ENCODE measurements around the gene PDIA3. TPM values are rescaled to one million over a fixed set of nuclear protein-coding genes. Genes with fewer than 3 reads are reported as not detected.

Gene PDIA3
- 254 to 351 TPM (median 338 TPM) in 5 replicates for total RNA-seq (2022; extraction: Qiagen RNA extraction)

DNA sequence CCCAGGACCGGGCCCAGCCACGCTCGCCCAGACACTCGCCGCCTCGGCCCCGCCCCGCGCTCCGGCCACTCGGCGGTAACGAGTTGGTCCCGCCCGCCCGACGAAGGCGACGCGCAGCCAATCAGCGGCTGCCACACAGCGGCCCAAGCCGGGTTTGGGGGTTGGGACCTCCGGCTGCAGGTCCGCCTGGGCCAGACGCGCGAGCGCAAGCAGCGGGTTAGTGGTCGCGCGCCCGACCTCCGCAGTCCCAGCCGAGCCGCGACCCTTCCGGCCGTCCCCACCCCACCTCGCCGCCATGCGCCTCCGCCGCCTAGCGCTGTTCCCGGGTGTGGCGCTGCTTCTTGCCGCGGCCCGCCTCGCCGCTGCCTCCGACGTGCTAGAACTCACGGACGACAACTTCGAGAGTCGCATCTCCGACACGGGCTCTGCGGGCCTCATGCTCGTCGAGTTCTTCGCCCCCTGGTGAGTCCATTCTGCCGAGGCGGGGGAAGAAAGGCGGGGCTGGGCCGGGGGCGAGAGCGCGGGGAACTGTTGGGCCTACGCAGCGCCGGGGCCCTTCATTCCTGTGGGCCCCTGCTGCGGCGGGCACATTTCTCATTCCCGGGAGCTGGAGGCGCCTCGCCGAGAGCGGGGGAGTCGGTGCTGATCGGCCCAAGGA is at the start of gene PDIA3:
Gene PDIA3 (plus strand): TSS at position 194 of the 658 bp plus-strand sequence. CDS start 102 bp downstream, at position 296.

DNA sequence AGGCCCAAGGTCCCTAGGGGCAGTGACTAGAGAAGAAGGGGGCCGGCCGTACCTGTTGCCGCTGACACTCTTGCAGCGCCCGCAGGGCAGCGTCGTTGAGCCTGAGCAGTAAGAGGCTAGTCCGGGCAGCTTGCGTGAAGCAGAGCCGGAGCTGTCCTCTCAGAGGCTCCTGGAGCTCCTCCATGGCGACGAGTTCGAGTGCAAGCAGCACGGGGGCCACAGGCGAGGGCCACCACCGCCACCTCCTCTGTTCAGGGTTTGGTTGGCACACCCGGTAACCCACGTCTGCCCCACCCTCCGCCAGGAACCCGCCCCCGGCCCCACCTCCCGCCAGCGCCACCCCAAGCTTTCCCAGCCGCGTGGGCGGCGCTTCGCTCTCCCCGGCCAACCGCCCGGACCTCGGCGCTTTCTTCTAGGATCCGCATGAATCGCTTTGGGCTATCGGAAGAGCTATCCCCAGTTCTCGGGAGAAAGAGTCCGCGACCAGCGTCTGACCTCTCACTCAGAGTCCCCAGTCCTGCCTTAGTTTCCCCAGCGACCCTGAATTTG is 30.6 kb downstream of the PDIA3 start, which contains the start of gene ELL3:
Gene ELL3 (minus strand): TSS at position 249 of the 549 bp plus-strand sequence. CDS start 65 bp downstream, at position 184.

DNA sequence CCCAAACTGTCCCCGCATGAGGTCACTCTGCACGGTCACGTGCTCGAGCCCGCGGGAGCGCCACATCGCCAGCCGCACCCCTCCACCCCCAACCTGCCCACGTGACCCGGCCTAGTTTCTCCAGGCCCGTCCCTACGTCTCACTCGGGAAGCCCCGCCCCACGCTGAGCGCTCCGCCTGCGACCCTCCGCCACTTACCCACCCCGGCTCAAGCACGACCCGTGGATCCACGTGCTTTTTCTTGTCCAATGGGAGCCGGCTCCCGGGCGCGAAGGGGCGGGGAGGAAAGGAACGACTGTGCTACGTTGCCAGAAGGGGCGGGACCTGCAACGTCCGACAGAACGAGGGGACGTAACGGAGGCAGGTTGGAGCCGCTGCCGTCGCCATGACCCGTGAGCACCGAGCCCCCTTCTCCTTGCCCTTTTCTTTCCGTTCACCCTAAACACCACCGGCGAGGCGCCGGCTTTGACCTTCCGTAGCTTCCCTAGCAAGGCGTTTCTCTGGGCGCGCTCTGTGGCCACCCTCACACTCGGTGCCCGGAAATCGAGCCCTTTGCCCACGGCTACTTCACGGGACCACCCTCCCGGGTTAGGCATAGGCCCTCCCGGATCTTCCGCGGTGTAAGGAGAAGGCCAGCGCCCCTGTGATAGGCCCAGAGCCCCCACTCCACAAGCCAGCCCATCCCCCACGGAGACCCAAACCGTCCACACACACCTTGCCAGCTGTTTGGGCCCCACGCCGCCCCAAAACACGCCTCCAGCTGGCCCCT is 45.9 kb downstream of the PDIA3 start, which contains the start of gene SERF2:
Gene SERF2 (plus strand): TSS at position 328 of the 768 bp plus-strand sequence. CDS start 57 bp downstream, at position 385.

DNA sequence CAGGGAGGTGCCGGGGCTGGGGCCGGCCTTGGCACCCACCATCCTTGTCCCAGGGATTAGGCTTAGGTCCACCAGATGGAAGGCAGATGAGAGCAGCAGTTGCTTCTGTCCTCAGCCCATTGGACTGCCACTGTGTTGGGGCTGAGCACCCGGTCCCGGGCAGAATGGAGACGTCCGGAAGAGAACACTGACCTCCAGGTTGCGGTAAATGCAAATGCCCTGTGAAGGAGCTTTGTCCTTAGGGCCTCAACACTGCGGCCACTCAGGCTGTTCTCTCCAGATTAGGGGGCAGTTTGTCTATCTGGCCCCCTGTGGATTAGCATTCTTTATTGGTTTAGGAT is 53.7 kb downstream of the PDIA3 start, which contains the start of gene SERINC4:
Gene SERINC4 (minus strand): TSS at position 276 of the 341 bp plus-strand sequence. CDS start 234 bp downstream, at position 42.

DNA sequence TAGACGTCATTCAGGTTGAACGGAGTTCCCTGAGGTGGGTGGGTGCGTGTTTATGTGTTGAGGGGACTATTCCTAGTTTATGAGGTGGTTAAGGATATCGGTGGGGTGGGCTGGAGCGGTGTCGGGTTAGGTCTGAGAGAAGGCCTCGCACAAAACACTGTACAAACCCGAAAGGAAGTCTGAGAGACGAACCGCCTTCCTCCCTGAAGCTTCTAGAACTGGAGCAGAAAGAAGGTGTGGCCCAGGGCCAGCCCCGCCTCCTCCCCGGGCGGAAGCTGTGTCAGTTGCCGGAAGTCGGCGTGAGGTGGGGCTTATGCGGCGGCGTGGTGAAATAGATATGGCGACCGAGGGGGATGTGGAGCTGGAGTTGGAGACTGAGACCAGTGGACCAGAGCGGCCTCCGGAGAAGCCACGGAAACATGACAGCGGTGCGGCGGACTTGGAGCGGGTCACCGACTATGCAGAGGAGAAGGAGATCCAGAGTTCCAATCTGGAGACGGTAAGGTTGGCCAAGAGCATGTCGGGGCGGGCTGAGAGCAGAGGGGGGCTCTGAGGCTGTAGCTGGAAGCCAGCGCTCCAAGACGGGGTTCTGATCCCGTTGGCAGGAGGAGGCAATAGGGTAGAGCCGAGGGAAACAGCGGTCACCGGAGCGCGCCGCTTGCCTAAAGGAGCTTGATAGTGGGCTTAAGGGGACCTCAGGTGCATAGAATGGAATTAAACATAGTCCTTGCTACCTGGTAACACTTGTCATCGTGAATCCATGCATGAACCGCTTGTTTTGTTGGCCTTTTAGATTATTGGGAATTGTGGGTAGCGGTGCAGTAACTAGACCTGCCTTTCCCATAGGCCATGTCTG is 54.3 kb downstream of the PDIA3 start, which contains the start of gene HYPK:
Gene HYPK (plus strand): TSS at position 314 of the 856 bp plus-strand sequence. CDS start 24 bp downstream, at position 338.

Other genes starting within 250 kb of the PDIA3 start
- gene MAP1A, start 228.8 kb upstream of the PDIA3 start, total RNA-seq (2022; extraction: Qiagen RNA extraction) = 0.45 to 0.63 TPM (median 0.50 TPM) in 5 replicates
- 4.2 to 7.1 TPM (median 4.7 TPM) in 5 replicates for gene PPIP5K1, start 156.2 kb upstream of the PDIA3 start, total RNA-seq (2022; extraction: Qiagen RNA extraction)
- gene CKMT1B, start 152.4 kb upstream of the PDIA3 start, total RNA-seq (2022; extraction: Qiagen RNA extraction) = 2.7 to 4.4 TPM (median 3.4 TPM) in 5 replicates
- 0.02 to 0.13 TPM (median 0.07 TPM) in 5 replicates for gene STRC, start 127.6 kb upstream of the PDIA3 start, total RNA-seq (2022; extraction: Qiagen RNA extraction)
- gene CATSPER2, start 97.6 kb upstream of the PDIA3 start, total RNA-seq (2022; extraction: Qiagen RNA extraction) = 0.24 to 1.2 TPM (median 0.95 TPM) in 5 replicates
- gene CKMT1A, start 52.6 kb upstream of the PDIA3 start, total RNA-seq (2022; extraction: Qiagen RNA extraction) = 2.6 to 3.5 TPM (median 3.3 TPM) in 5 replicates
- 1.2 to 2.1 TPM (median 1.7 TPM) in 5 replicates for gene ELL3, start 30.5 kb downstream of the PDIA3 start, total RNA-seq (2022; extraction: Qiagen RNA extraction)
- gene SERF2, start 45.9 kb downstream of the PDIA3 start, total RNA-seq (2022; extraction: Qiagen RNA extraction) = 431 to 707 TPM (median 687 TPM) in 5 replicates
- 0.05 to 0.10 TPM (median 0.09 TPM) in 4 of 5 replicates, not detected in the other for gene SERINC4, start 53.8 kb downstream of the PDIA3 start, total RNA-seq (2022; extraction: Qiagen RNA extraction)
- gene HYPK, start 54.2 kb downstream of the PDIA3 start, total RNA-seq (2022; extraction: Qiagen RNA extraction) = 4.9 to 8.5 TPM (median 5.6 TPM) in 5 replicates
- gene MFAP1, start 78.3 kb downstream of the PDIA3 start, total RNA-seq (2022; extraction: Qiagen RNA extraction) = 22.9 to 29.4 TPM (median 24.0 TPM) in 5 replicates
- gene WDR76, start 80.6 kb downstream of the PDIA3 start, total RNA-seq (2022; extraction: Qiagen RNA extraction) = 11.0 to 15.0 TPM (median 11.4 TPM) in 5 replicates